Measurements from ENCODE around the gene FUOM.

The FUOM gene, protein sequence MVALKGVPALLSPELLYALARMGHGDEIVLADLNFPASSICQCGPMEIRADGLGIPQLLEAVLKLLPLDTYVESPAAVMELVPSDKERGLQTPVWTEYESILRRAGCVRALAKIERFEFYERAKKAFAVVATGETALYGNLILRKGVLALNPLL

DNA sequence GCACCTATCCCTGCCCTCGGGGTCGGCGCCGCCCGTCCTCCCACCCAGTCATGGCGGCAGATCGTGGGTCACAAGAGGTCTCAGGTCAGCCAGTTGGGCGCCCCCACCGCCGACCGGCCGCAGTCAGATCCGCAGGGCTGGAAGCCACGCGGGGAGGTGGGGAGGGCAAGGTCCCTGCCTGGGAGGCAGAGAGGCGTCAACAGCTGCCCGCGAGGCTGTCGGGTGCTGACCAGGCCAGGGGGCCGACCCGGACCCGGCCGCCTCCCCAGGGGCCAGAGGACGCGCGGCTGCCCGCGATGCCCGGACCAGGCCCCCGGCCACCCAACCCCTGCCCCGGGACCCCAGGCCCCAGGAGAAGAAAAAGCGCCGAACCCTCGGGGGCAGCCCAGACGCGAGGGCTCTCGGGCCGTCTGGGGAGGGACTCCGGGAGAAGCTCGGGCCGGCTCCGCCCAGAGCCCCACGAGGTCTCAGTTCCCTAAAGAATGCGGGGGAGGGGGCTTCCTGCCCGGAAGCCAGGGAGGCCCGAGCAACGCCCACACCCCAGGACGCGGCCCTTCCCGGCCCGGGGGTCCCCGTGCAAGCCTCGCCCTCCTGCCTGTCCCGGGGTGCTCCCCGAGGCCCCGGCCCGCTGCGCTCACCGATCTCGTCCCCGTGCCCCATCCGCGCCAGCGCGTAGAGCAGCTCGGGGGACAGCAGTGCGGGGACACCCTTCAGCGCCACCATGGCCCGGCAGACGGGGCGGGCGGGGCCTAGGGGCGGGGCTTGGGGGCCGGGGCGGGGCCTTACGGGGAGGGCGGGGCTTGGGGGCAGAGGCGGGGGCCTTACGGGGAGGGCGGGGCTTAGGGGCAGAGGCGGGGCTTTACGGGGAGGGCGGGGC lies at the start of gene FUOM:
Gene FUOM (minus strand): TSS at position 735 of the 877 bp plus-strand sequence. CDS start 12 bp downstream, at position 723.
- ATAC-seq: peak; percentile 82 to 86

DNA sequence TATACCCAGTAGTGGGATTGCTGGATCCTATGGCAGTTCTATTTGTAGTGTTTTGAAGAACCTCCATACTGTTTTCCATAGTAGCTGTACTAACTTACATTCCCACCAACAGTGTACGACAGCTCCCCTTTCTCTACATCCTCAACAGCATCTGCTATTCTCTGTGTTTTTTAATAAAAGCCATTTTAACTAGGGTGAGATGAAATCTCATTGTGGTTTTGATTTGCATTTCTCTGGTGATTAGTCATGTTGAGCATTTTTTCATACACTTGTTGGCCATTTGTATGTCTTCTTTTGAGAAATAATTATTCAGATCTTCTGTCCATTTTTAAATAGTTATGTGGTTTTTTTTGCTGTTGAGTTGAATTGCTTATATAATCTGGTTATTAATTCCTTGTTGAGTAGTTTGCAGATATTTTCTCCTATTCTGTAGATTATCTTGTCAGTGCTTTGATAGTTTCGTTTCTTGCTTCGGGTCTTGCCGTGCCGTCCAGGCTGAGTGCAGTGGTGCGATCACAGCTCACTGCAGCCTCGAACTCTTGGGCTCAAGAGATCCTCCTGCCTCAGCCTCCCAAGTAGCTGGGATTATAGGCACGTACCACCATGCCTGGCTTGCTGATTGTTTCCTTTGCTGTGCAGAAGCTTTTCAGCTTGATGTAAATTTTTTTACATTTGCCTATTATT lies 48.2 kb upstream of the FUOM start:
- peak; percentile 66 to 70 for ATAC-seq

DNA sequence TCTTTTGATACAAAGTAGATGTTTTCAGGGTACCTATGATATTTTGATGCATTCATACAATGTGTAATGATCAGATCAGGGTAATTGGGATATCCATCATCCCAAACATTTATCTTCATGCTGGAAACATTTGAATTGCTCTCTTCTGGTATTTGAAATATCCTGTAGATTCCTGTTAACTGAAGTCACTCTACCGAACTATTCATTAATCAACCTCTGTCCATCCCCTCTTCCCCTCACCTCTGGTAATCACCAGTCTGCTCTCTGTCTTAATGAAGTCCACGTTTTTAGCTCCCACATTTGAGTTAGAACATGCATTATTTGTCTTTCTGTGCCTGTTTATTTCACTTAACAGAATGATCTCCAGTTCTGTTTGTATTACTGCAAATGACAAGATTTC lies 47.5 kb upstream of the FUOM start:
- no peak for ATAC-seq

DNA sequence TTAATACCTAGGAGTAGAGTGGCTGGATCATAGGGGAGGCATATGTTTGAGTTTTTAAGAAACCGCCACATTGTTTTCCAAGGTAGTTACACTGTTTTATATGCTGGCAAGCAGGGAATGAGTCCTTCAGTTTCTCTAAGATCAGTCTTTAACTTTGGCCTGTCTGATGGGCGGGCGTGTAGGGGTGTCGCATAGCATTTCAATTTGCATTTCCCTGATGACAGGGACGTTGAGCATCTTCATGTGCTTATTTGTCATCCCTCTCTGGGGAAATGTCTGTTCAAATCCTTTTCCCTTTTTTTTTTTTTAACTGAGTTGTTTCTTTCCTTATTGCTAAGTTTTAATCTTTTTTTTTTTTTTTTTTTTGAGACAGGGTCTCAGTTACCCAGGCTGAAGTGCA lies 46.0 kb upstream of the FUOM start:
- ATAC-seq: no peak

DNA sequence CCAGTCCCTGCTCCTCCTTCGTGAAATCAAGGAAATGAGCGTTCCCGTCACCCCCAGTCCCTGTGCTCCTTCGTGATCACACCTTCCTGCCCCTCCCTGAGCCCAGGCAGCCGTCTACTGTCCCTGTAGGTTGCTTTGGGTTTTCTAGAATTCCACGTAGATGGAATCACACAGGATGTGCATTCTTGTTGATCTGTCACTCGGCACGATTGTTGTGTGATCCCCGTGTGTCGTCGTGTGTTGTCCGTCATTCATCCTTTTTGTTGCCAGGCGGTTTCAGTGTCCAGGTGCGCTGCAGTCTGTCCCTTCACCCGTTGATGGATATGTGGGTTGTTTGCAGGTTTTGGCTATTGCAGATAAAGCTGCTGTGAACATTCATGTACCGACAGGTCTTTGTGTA lies 45.5 kb upstream of the FUOM start:
- no peak for ATAC-seq

DNA sequence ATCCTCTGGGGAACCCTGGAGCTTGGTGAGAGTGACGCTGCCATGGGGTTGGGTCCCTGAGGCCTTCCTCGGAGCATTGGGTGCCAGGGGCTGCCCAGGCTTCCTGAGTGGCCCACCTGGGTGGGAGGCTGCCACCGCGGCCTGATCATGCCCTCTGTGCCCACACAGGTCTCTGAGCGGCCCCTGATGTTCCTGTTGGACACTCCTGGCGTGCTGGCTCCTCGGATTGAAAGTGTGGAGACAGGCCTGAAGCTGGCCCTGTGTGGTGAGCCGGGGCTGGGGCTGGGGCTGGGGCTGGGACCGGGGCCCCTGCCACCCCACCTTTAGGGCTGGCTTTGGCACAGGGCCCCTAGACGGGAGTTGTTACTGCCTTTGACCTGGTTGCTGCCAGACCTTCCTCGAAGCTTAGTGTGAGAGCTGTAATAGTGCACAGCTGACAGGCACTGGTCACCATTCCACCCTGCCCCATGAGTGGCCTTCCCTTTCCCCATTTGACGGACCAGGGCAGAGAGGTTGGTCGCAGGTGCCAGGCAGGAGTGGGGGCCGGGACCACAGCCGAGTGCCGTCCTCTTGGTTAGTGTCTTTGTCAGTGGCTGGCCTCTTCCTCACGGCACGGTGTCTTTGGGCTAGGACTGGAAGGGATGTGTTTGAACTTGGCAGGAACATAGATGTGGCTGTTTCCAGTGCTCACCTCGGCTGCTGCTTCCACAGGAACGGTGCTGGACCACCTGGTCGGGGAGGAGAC lies 44.3 kb upstream of the FUOM start:
- ATAC-seq: no peak

DNA sequence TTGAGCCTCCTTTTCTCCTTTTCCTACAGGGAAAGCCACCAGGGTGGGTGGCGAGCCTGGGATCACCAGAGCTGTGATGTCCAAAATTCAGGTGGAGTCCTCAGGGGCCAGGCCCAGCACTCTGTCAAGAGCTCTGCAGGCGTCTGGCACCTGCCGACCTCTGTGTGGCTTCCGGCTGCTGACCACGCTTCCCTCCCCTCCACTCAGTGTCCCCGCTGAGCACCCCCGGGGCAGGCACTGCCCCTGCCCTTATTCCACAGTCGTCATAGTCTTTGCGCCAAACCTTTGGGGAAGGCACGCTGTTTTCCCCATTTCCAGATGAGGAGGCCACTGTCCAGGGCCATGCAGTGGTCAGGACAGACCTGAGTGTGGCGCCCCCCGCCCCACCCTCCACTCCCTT lies 43.7 kb upstream of the FUOM start:
- ATAC-seq: no peak

DNA sequence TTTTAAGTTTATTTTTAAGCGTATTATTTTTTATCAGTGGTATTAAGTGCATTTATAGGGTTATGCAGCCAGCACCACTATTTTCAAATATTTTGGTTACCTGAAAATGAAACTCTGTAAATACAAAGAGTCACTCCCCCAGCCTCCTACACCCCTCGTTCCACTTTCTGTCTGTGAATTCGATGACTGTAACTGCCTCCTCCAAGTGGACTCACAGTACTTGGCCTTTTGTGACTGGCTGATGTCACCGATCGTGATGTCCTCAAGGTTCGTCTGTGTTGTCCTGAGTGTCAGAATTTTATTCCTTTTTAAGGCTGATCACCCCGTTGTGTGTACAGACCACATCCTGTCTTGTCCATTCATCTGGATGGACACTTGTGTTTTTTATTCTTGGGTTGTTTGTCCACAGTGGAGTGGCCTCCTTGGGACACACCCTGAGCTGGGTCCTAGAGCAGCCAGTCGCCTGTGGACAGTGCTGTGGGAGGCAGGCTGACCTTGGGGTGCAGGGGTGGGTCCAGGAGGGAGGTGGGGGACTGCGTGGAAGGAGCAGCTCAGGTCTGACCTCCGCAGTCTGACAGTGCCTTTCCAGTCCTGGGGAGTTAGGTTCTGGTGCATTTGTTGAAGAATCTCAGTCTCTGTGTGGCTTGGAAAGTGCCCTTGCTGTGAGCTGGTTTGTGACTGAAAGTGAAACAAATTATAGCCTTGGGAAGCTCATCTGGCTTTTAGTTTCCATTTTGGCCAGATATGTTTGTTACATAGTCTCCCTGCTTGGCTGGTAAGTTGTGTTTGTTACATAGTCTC lies 43.0 kb upstream of the FUOM start:
- ATAC-seq: peak; percentile 40 to 63

DNA sequence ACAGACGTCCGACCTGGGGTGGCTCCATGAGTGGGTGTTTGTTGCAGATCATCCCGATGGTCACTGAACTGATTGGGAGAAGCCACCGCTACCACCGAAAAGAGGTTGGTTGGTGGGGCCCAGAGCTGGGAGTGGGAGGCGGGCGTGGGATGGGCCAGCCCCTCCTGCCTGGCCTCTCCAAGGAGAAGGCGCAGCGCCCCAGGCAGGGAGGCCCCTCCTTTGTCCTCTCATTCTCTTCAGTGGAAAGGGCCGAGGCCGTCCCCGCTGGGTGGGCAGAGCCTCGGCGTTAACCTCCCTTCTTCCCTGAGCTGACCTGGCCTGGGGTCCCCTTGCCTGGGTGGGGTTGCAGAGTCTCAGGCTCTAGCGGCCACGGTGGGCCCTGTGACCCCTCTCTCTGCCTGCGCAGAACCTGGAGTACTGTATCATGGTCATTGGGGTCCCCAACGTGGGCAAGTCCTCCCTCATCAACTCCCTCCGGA lies 41.3 kb upstream of the FUOM start:
- no peak for ATAC-seq

DNA sequence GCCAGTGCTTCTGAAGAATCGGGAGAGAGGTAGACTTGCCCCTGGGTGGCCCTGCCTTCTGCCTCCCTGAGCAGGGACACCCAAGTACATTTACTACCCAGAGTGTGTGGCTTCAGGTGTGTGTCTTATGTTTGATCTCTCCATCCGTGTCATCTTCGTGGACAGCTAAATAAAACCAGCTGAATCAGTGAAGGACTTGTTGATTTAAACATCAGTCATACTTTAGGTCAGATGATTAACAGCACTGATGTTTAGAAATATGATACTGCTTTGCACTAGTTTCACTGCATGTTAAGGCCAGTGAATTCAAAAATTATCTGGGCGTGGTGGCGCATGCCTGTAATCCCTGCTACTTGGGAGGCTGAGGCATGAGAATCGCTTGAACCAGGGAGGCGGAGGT lies 40.1 kb upstream of the FUOM start:
- no peak for ATAC-seq

DNA sequence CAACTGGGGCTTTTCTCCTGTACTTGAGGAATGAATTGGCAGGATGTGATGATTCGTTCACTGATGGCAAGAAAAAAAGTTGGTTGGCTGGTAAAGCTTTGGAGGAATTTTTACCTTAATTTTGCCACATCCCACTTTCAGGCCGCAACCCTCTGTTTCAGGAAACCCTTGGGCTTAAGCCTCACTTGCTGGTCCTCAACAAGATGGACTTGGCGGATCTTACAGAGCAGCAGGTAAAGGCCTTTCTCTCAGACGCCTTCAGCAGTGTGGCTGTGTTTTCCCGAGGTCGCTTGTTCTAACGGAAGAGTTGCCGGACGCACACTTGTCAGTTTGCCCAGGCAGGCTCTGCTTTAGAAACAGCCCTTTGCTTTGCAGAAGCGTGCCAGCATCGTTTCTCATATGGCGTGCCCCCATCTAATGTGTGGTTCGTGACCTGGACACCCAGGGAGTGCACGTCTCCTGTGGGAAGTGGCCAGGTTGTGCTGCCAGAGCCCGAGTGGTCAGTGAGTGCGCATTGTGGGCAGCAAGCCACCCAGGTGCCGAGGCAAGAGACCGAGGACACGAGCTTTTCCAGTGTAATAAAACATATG lies 38.3 kb upstream of the FUOM start:
- ATAC-seq: no peak

DNA sequence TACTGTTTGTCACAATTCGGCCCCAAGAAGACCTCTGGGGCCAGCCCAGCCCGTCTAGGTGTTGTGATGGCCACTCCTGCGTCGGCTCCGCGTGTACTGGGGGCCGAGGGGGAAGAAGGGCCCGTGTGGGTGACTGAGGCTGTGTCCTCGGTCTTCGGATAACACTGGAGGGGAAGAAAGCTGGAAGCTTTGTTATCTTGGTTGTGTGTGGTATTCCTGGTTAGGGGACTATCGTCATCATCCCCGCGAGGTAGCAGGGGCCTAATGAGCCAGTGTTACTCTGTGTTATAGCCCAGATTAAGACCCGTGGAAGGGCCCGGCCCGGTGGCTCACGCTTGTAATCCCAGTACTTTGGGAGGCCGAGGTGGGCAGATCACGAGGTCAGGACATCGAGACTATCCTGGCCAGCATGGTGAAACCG lies 37.0 kb upstream of the FUOM start:
- ATAC-seq: no peak

DNA sequence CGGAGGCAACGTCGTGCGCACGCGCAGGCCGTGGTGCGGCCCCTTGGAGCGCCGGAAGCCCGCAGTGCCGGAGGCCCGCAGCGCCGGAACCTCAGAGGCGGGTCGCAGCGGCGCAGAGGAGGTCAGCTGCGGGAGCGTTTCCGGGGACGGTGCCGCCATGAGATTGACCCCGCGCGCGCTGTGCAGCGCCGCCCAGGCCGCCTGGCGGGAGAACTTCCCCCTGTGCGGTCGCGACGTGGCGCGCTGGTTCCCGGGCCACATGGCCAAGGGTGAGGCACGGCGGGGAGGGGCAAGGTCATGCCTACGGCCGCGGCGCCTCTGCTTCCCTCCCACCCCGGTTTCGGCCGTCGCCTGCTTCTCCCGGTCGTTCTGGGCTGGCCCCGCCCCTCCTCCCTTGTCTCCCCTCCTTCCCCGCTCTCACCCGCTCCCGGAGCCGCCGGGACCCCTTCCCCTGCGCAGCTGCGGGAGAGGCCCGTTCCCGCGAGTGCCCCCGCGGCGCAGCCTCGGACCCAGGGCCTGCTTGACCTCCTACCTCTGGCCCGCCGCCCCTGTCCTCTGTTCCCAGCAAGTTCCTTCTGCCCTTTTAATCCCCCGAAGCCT lies 36.3 kb upstream of the FUOM start, which contains the start of gene MTG1:
Gene MTG1 (plus strand): TSS at position 94 of the 600 bp plus-strand sequence. CDS start 64 bp downstream, at position 158.
- ATAC-seq: peak; percentile 83 to 87

DNA sequence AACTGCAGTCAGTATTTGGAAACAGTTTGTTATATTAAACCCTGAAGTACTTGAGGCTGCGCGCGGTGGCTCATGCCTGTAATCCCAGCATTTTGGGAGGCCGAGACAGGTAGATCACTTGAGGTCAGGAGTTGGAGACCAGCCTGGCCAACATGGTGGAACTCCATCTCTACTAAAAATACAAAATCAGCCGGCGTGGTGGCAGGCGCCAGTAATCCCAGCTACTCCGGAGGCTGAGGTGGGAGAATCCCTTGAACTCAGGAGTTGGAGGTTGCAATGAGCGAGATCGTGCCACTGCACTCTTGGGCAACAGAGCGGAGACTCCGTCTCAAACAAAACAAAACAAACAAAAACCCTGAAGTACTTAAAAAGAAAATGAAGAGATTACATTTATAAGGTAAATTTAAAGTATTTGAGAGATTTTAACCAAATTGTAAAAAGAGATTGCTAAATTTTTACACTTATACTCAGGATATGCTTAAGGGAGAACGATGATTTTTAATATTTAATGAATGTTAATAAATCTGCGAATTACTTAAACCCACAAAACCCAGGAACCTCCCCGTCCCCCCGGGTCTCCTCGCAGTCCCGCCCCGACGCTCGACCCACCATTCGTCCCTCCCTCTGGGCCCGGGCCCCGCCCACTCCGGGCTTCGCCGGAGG lies 35.7 kb upstream of the FUOM start:
- no peak for ATAC-seq

DNA sequence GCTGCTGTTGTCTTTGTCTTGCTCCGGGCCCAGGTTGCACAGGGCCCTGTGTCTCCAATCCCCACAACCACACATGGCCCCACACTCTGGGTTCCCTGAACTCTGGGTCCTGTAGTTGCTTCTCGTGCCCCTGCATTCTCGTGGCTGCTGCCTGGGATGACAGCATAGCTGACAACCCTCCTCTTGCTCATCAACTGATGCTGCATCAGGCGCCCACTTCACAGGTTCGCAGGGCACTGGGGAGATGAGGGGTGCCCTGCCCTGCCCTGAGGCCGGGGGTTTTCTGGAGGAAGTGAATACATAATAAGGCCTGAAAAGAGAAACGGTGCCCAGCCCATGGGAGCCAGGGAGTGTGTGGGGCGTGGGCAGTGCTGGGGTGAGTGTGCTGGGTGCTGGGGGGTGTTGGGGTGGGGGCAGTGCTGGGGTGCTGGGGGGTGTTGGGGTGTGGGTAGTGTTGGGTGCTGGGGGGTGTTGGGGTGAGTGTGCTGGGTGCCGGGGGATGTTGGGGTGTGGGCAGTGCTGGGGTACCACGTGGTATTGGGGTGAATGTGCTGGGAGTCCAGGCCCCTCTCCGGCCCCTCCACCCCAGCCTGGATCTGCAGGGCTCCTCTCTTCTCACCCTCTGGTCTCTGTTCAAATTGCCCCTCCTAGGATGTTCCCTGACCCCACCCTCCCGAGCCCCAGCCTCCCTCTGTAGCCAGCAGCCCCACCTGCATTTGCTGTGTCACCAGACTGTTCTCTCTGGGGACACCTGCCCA lies 34.1 kb upstream of the FUOM start:
- ATAC-seq: peak in 1 of 2 donors; percentile 8

DNA sequence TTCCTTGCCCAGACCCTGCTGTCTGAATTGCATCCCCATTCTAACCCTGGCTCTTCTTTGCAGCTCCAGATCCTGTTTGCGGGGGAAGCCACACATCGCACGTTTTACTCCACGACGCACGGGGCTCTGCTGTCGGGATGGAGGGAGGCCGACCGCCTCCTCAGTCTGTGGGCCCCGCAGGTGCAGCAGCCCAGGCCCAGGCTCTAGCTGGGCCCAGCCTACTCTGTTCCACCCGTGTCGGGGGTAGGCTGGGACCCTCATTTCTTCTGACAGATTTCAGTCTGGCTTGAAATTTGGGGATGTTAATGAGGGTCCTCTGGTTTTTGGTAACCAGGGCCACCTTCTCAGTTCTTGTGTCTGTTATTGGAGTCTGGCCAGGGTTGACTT lies 33.4 kb upstream of the FUOM start:
- ATAC-seq: no peak

DNA sequence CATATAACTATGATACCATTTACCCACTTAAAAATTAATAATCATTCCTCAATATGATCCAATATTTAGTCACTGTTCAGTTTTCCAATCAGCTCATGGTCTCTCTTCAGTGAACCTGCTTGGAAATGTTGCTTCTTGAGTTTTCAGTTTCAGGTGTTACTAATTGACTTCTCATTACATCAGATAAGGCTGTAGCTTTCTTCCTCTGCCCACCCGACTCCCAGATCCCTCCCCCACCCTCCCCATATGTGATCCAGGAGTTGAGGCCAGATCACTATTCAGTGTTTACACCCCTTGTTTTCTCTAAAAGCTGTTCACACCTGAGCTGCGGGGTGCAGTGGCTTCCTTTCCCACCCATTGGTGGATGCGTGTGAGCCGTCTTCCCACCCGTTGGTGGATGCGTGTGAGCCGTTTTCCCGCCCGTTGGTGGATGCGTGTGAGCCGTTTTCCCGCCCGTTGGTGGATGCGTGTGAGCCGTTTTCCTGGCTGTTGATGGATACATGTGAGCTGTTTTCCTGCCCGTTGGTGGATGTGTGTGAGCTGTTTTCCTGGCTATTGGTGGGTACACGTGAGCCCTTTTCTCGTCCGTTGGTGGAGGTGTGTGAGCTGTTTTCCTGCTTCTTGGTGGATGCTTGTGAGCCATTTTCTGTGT lies 32.9 kb upstream of the FUOM start:
- ATAC-seq: peak in 1 of 2 donors; percentile 7

DNA sequence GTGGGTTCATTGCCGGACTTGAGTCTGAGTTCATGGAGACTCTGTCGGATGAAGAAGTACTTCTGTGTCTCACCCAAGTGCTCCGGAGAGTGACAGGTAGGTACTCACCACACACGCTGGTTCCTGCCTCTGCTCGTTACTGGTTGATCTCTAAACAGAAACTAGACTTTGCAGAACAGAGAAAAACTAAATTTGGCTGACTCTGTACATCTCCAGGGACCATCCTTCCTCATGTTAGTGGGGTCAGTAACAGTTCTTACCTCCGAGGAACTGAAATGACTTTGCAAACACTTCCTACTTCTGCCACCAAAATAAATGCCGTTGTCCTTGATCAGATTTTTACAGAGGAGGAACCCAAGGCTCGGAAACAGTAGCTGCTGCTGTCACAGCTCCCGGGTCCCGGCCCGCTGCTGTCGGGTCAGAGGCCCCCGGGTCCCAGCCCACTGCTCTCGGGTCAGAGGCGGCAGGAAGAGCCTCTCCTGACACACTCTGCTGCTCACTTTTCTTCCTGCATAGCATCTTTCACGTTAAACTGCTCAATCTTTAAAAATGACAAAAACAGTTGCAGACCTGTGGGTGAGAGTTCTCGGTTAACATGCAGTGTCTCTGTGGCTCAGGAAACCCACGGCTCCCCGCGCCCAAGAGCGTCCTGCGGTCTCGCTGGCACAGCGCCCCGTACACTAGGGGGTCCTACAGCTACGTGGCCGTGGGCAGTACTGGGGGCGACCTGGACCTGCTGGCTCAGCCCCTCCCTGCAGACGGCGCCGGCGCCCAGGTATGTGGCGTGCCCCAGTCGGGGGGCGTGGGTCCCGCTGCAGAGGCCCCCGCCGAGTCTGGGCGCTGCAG lies 31.4 kb upstream of the FUOM start:
- peak; percentile 62 to 63 for ATAC-seq
